Smooth muscle cell (in vitro differentiated cells): Measurements from ENCODE around the gene PARK7. TPM values are rescaled to one million over a fixed set of nuclear protein-coding genes. Genes with fewer than 3 reads are reported as not detected.
A peak's percentile ranks its signal among the peaks of the same experiment; 100 is the strongest.

Experiments used
- DNase-seq: peaks from one replicate; lab custom pipeline; 2025; ENCODE audit not compliant: unreplicated experiment; lab: John Stamatoyannopoulos, UW
- H2AFZ ChIP-seq: fragments of 200-600 bp; sonication (generic); 2 replicates; pipeline ENCODE4 v1.6.0; 2016; ENCODE audit warnings: antibody characterized with exemption, low read depth, mild to moderate bottlenecking
- H3F3A ChIP-seq: fragments of 200-600 bp; sonication (generic); 2 replicates; pipeline ENCODE4 v1.6.0; 2017; ENCODE audit warnings: antibody characterized with exemption, low read depth
- H3K27ac ChIP-seq: fragments of 200-600 bp; sonication (generic); 2 replicates; pipeline ENCODE4 v1.5.1; 2016; ENCODE audit warnings: low read depth, mild to moderate bottlenecking
- H3K27me3 ChIP-seq: fragments of 200-600 bp; sonication (generic); 2 replicates; pipeline ENCODE4 v1.6.1; 2016; ENCODE audit warnings: low read depth, mild to moderate bottlenecking
- H3K36me3 ChIP-seq: fragments of 200-600 bp; sonication (generic); 2 replicates; pipeline ENCODE4 v1.5.1; 2016; ENCODE audit warnings: low read depth
- H3K4me1 ChIP-seq: fragments of 200-600 bp; sonication (generic); 2 replicates; pipeline ENCODE4 v1.5.1; 2016; ENCODE audit warnings: low read depth
- H3K4me2 ChIP-seq: fragments of 200-600 bp; sonication (generic); 2 replicates; pipeline ENCODE4 v1.6.0; 2016; ENCODE audit warnings: mild to moderate bottlenecking
- H3K4me3 ChIP-seq: fragments of 200-600 bp; sonication (generic); 2 replicates; pipeline ENCODE4 v1.5.1; 2016; ENCODE audit warnings: mild to moderate bottlenecking
- H3K79me2 ChIP-seq: fragments of 200-600 bp; sonication (generic); 2 replicates; pipeline ENCODE4 v1.6.0; 2016; ENCODE audit warnings: low read depth, mild to moderate bottlenecking
- H3K9ac ChIP-seq: fragments of 200-600 bp; sonication (generic); 2 replicates; pipeline ENCODE4 v1.6.0; 2016; ENCODE audit warnings: low read depth
- H3K9me3 ChIP-seq: fragments of 200-600 bp; sonication (generic); replicated peaks from 2 replicates; pipeline ENCODE4 v1.5.1; 2016; ENCODE audit warnings: low read depth
- H4K20me1 ChIP-seq: fragments of 200-600 bp; sonication (generic); 2 replicates; pipeline ENCODE4 v1.6.0; 2016; ENCODE audit warnings: low read depth
- WGBS: methylation state at CpG from one replicate; pipeline ENCODE4 v1.1.7; 2016; ENCODE audit warnings: low lambda C conversion rate; 5-methylcytosine and 5-hydroxymethylcytosine counted together
- polyA plus RNA-seq: library from polyadenylated mRNA; unstranded; fragments of >200 nt; fragmentation: Nextera tagmentation; extraction: Ambion mirVana; gene quantifications from 2 replicates; pipeline ENCODE4 v1.2.1, GENCODE V29; 2016
- total RNA-seq: library from RNA; depleted of rRNA; stranded (reverse); fragments of >200 nt; gene quantifications from 2 replicates; pipeline ENCODE4 v1.2.3, GENCODE V29; 2014
- TF ChIP-seq, protein P1 (sequence below): fragments of 200-600 bp; sonication (generic); IDR thresholded peaks from 2 replicates; pipeline ENCODE4 v1.5.1; 2017; ENCODE audit warnings: borderline replicate concordance, mild to moderate bottlenecking, antibody characterized with exemption; ENCODE audit not compliant: insufficient read depth, poor library complexity, severe bottlenecking

Gene PARK7
- total and polyA plus RNA-seq, 2 experiments from 2014 or later, result 179 to 461 TPM

DNA sequence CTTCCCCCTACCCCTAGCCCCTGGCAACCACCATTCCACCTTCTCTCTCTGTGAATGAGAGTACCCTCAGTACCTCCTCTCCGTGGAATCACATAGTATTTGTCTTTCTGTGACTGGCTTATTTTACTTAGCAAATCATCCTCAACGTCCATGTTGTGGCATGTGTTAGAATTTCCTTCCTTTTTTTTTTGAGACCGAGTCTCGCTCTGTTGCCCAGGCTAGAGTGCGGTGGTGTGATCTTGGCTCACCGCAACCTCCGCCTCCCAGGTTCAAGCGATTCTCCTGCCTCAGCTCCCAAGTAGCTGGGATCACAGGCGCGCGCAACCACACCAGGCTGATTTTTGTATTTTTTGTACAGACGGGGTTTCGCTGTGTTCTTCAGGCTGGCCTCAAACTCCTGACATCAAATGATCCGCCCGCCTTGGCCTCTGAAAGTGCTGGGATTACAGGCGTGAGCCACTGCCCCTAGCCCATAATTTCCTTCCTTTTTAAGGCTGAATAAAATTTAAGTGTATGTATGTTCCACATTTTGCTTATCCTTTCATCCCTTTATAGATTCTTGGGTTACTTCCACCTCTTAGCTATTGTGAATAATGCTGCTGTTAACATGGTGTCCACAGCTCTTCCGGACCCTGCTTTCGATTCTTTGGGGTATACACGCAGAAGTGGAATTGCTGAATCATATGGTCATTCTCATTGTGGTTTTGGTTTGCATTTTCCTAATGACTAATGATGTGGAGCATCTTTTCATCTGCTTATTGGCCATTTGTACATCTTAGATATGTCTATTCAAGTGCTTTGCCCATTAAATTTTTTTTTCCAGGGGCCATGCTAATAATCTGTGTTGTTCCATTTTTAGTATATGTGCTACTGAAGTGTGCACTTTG, 32.3 kb downstream of the PARK7 start:
- H2AFZ ChIP-seq, result no peak overlapping the region
- no peak overlapping the region for H3K4me3 ChIP-seq
- H3K79me2 ChIP-seq, result no peaks in the 10 kb centered on the region
- no peaks in the 10 kb centered on the region for H3K4me1 ChIP-seq
- H3K9me3 ChIP-seq, result no peaks in the 10 kb centered on the region
- no peaks in the 10 kb centered on the region for H4K20me1 ChIP-seq
- H3K4me2 ChIP-seq, result no peak overlapping the region
- TF ChIP-seq, protein P1, sequence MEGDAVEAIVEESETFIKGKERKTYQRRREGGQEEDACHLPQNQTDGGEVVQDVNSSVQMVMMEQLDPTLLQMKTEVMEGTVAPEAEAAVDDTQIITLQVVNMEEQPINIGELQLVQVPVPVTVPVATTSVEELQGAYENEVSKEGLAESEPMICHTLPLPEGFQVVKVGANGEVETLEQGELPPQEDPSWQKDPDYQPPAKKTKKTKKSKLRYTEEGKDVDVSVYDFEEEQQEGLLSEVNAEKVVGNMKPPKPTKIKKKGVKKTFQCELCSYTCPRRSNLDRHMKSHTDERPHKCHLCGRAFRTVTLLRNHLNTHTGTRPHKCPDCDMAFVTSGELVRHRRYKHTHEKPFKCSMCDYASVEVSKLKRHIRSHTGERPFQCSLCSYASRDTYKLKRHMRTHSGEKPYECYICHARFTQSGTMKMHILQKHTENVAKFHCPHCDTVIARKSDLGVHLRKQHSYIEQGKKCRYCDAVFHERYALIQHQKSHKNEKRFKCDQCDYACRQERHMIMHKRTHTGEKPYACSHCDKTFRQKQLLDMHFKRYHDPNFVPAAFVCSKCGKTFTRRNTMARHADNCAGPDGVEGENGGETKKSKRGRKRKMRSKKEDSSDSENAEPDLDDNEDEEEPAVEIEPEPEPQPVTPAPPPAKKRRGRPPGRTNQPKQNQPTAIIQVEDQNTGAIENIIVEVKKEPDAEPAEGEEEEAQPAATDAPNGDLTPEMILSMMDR, result no peak
- H3K27ac ChIP-seq, result peak overlapping the region; percentile 35
- no peaks in the 10 kb centered on the region for H3K27me3 ChIP-seq
- no peaks in the 10 kb centered on the region for H3K36me3 ChIP-seq
- WGBS, result 85% methylated on average over 19 of the region's 19 CpGs
- no peak overlapping the region for H3K9ac ChIP-seq
- no peak for DNase-seq
- H3F3A ChIP-seq, result no peaks in the 10 kb centered on the region

DNA sequence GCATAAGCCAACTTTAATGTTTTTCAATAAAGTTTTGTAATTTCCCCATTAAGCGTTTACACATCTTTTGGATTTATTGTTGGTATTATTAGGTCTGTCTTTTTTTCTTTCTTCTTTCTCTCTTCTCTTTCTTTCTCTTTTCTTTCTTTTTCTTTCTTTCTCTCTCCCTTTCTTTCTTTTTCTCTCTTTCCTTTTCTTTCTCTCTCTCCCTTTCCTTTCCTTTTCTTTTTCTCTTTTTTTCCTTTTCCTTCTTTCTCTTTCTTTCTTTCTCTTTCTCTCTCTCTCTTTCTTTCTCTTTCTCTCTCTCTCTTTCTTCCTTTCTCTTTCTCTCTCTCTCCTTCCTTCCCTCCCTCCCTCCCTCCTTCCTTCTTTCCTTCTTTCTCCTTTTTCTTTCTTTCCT, 33.3 kb downstream of the PARK7 start:
- Histone ChIP-seq H2AFZ (no peak overlapping the region), H3K9ac (no peak overlapping the region), H3K79me2 (no peaks in the 10 kb centered on the region), H3K9me3 (no peaks in the 10 kb centered on the region), H3K4me2 (no peak overlapping the region), H3F3A (no peaks in the 10 kb centered on the region), H3K4me1 (no peaks in the 10 kb centered on the region), H3K4me3 (no peak overlapping the region), H3K27me3 (no peaks in the 10 kb centered on the region), H3K36me3 (no peaks in the 10 kb centered on the region), H4K20me1 (no peaks in the 10 kb centered on the region), H3K27ac (peak overlapping the region; percentile 35)
- 97% methylated on average over 1 of the region's 1 CpG for WGBS
- no peak for DNase-seq
- TF ChIP-seq, protein P1, result no peak

DNA sequence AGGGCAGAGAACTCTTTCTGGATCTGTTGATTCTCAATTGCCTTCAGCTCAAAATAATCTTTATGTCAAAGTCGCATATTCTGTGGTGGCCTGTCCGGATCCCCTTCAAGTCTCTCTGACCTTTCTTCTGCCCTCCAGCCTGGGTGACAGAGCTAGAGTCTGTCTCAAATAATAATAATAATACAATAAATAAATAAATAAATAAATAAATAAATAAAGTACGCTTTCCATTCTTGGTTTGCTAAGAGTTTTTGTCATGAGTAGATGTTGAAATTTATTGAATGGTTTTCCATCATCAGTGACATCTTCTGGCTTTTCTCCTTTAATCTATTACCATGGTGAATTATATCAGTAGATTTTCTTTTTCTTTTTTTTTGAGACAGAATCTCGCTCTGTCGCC, 33.9 kb downstream of the PARK7 start:
- no peaks in the 10 kb centered on the region for H3K4me1 ChIP-seq
- H3K27me3 ChIP-seq, result no peaks in the 10 kb centered on the region
- H2AFZ ChIP-seq, result no peak overlapping the region
- no peaks in the 10 kb centered on the region for H3F3A ChIP-seq
- no peaks in the 10 kb centered on the region for H4K20me1 ChIP-seq
- WGBS, result 86% methylated on average over 5 of the region's 5 CpGs
- no peak overlapping the region for H3K4me3 ChIP-seq
- no peaks in the 10 kb centered on the region for H3K79me2 ChIP-seq
- no peak overlapping the region for H3K9ac ChIP-seq
- H3K27ac ChIP-seq, result no peak overlapping the region
- no peak for DNase-seq
- no peak overlapping the region for H3K4me2 ChIP-seq
- TF ChIP-seq, protein P1, result no peak
- H3K9me3 ChIP-seq, result no peaks in the 10 kb centered on the region
- H3K36me3 ChIP-seq, result no peaks in the 10 kb centered on the region
